KMS-11 (cell line): ENCODE results near the gene FABP6.

ENCODE experiments used
- H2AFZ ChIP-seq: fragments of 200-600 bp; sonication (generic); 2 replicates; pipeline ENCODE4 v1.6.1; 2016; ENCODE audit warnings: antibody characterized with exemption, mixed run types, low read depth
- H3K27ac ChIP-seq: fragments of 200-600 bp; sonication (generic); 2 replicates; pipeline ENCODE4 v1.6.1; 2016; ENCODE audit warnings: mild to moderate bottlenecking, mixed run types
- H3K27me3 ChIP-seq: fragments of 200-600 bp; sonication (generic); 2 replicates; pipeline ENCODE4 v1.6.1; 2017; ENCODE audit warnings: mild to moderate bottlenecking, low read depth, mixed run types, moderate library complexity; ENCODE audit not compliant: insufficient read depth
- H3K36me3 ChIP-seq: fragments of 200-600 bp; sonication (generic); 2 replicates; pipeline ENCODE4 v1.6.1; 2017; ENCODE audit warnings: mild to moderate bottlenecking, mixed run types; ENCODE audit not compliant: insufficient read depth
- H3K4me1 ChIP-seq: fragments of 200-600 bp; sonication (generic); 2 replicates; pipeline ENCODE4 v1.6.1; 2016; ENCODE audit warnings: mild to moderate bottlenecking, low read depth, mixed run types; ENCODE audit not compliant: poor library complexity, severe bottlenecking
- H3K4me2 ChIP-seq: fragments of 200-600 bp; sonication (generic); 2 replicates; pipeline ENCODE4 v1.7.0; 2016; ENCODE audit warnings: mild to moderate bottlenecking, mixed run types
- H3K4me3 ChIP-seq: fragments of 200-600 bp; sonication (generic); IDR thresholded peaks from 2 replicates; pipeline ENCODE4 v1.6.1; 2017; ENCODE audit warnings: low read depth, low read length, mixed read lengths; ENCODE audit not compliant: insufficient read depth
- H3K79me2 ChIP-seq: fragments of 200-600 bp; sonication (generic); 2 replicates; pipeline ENCODE4 v1.6.1; 2016; ENCODE audit warnings: low read depth, mixed run types; ENCODE audit not compliant: insufficient read depth
- H3K9ac ChIP-seq: fragments of 200-600 bp; sonication (generic); 2 replicates; pipeline ENCODE4 v1.6.1; 2016; ENCODE audit warnings: mild to moderate bottlenecking, mixed run types
- H4K20me1 ChIP-seq: fragments of 200-600 bp; sonication (generic); 2 replicates; pipeline ENCODE4 v1.6.1; 2016; ENCODE audit warnings: mild to moderate bottlenecking, mixed run types; ENCODE audit not compliant: insufficient read depth
- TF ChIP-seq, protein P1 (sequence below): fragments of 200-600 bp; sonication (generic); conservative IDR thresholded peaks from 2 replicates; pipeline ENCODE4 v1.6.1; 2017; ENCODE audit warnings: low read depth, mild to moderate bottlenecking, antibody characterized with exemption, low read length, moderate library complexity, mixed read lengths

Gene FABP6

GRCh38 chr5:160198841-160199409, 30.4 kb upstream of the FABP6 start:
- H3K4me3 ChIP-seq = no peak overlapping the region
- no peaks in the 10 kb centered on the region for H3K27me3 ChIP-seq
- no peaks in the 10 kb centered on the region for H3K79me2 ChIP-seq
- H3K9ac ChIP-seq = no peak overlapping the region
- TF ChIP-seq, protein P1, sequence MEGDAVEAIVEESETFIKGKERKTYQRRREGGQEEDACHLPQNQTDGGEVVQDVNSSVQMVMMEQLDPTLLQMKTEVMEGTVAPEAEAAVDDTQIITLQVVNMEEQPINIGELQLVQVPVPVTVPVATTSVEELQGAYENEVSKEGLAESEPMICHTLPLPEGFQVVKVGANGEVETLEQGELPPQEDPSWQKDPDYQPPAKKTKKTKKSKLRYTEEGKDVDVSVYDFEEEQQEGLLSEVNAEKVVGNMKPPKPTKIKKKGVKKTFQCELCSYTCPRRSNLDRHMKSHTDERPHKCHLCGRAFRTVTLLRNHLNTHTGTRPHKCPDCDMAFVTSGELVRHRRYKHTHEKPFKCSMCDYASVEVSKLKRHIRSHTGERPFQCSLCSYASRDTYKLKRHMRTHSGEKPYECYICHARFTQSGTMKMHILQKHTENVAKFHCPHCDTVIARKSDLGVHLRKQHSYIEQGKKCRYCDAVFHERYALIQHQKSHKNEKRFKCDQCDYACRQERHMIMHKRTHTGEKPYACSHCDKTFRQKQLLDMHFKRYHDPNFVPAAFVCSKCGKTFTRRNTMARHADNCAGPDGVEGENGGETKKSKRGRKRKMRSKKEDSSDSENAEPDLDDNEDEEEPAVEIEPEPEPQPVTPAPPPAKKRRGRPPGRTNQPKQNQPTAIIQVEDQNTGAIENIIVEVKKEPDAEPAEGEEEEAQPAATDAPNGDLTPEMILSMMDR = no peak
- no peaks in the 10 kb centered on the region for H3K36me3 ChIP-seq
- peaks cover 3% of the 10 kb centered on the region for H3K4me1 ChIP-seq
- no peak overlapping the region for H3K27ac ChIP-seq
- H2AFZ ChIP-seq = peak overlapping the region; percentile 82; the same call in 1 of the 2 replicates
- no peaks in the 10 kb centered on the region for H4K20me1 ChIP-seq
- H3K4me2 ChIP-seq = peak overlapping the region; percentile 47; the same call in 1 of the 2 replicates

GRCh38 chr5:160199410-160199911, 29.8 kb upstream of the FABP6 start:
- TF ChIP-seq, protein P1 = peak; percentile 78

GRCh38 chr5:160207061-160207460, 22.2 kb upstream of the FABP6 start:
- no peaks in the 10 kb centered on the region for H3K79me2 ChIP-seq
- no peak overlapping the region for H3K9ac ChIP-seq
- no peaks in the 10 kb centered on the region for H4K20me1 ChIP-seq
- no peaks in the 10 kb centered on the region for H3K36me3 ChIP-seq
- H2AFZ ChIP-seq = no peak overlapping the region
- TF ChIP-seq, protein P1 = no peak
- H3K27me3 ChIP-seq = no peaks in the 10 kb centered on the region
- no peak overlapping the region for H3K4me2 ChIP-seq
- H3K4me1 ChIP-seq = no peaks in the 10 kb centered on the region
- H3K4me3 ChIP-seq = no peak overlapping the region
- H3K27ac ChIP-seq = no peak overlapping the region

More at GRCh38 chr5:160199410-160199911, 29.8 kb upstream of the FABP6 start:
- no peaks in the 10 kb centered on the region for H3K79me2 ChIP-seq
- no peak overlapping the region for H3K27ac ChIP-seq
- H2AFZ ChIP-seq = peak overlapping the region; percentile 82
- no peak overlapping the region for H3K9ac ChIP-seq
- no peak overlapping the region for H3K4me3 ChIP-seq
- no peaks in the 10 kb centered on the region for H3K27me3 ChIP-seq
- H4K20me1 ChIP-seq = no peaks in the 10 kb centered on the region
- H3K4me2 ChIP-seq = peak overlapping the region; percentile 47; the same call in 1 of the 2 replicates
- H3K36me3 ChIP-seq = no peaks in the 10 kb centered on the region
- H3K4me1 ChIP-seq = peaks cover 3% of the 10 kb centered on the region

- no peak overlapping the region for H3K9ac ChIP-seq
- no peaks in the 10 kb centered on the region for H3K79me2 ChIP-seq
- H2AFZ ChIP-seq = no peak overlapping the region
- no peaks in the 10 kb centered on the region for H3K4me1 ChIP-seq
- no peak overlapping the region for H3K27ac ChIP-seq
- H4K20me1 ChIP-seq = no peaks in the 10 kb centered on the region
- H3K36me3 ChIP-seq = no peaks in the 10 kb centered on the region
- H3K4me3 ChIP-seq = no peak overlapping the region
- no peaks in the 10 kb centered on the region for H3K27me3 ChIP-seq
- no peak overlapping the region for H3K4me2 ChIP-seq
- TF ChIP-seq, protein P1 = no peak
These were observed 19.4 kb upstream of the FABP6 start for GRCh38 chr5:160209917-160210316.
